ENCODE results near the gene NRGN.

- TF ChIP-seq CTCF (conservative IDR thresholded peaks at IDR 0.05; ENCODE audit: low read depth, low read length) (no peak), EZH2phosphoT487 (IDR thresholded peaks at IDR 0.05; ENCODE audit: borderline replicate concordance, low read length) (no peak)
Measured at GRCh38 chr11:124796312-124796711, 56.6 kb downstream of the NRGN start.

Measured in PC-3 (cell line).